OCI-LY1 (cell line): Measurements from ENCODE around the gene RALGPS1.

Source experiments
- H2AFZ ChIP-seq: fragments of 200-600 bp; sonication (generic), shearing (Covaris generic); 2 replicates; pipeline ENCODE4 v1.6.0; 2014; ENCODE audit warnings: antibody characterized with exemption, mild to moderate bottlenecking, low read length
- H3F3A ChIP-seq: fragments of 200-600 bp; sonication (generic), shearing (Covaris generic); 2 replicates; pipeline ENCODE4 v1.6.0; 2014; ENCODE audit warnings: mild to moderate bottlenecking, antibody characterized with exemption, low read length, moderate library complexity; ENCODE audit not compliant: insufficient read depth
- H3K27ac ChIP-seq: fragments of 200-600 bp; sonication (generic); 2 replicates; pipeline ENCODE4 v1.5.1; 2014; ENCODE audit warnings: low read length, mixed run types, mild to moderate bottlenecking, low read depth; ENCODE audit not compliant: poor library complexity, severe bottlenecking
- H3K27me3 ChIP-seq: fragments of 200-600 bp; sonication (generic); 2 replicates; pipeline ENCODE4 v1.6.0; 2014; ENCODE audit warnings: antibody characterized with exemption, mild to moderate bottlenecking, low read length, moderate library complexity; ENCODE audit not compliant: insufficient read depth
- H3K36me3 ChIP-seq: fragments of 200-600 bp; sonication (generic); 2 replicates; pipeline ENCODE4 v1.6.1; 2014; ENCODE audit warnings: mild to moderate bottlenecking, antibody characterized with exemption, low read length, moderate library complexity, mixed read lengths; ENCODE audit not compliant: insufficient read depth
- H3K4me1 ChIP-seq: fragments of 200-600 bp; sonication (generic); 2 replicates; pipeline ENCODE4 v1.5.1; 2014; ENCODE audit warnings: mild to moderate bottlenecking, low read length, moderate library complexity; ENCODE audit not compliant: insufficient read depth, severe bottlenecking
- H3K4me2 ChIP-seq: fragments of 200-600 bp; sonication (generic), shearing (Covaris generic); 2 replicates; pipeline ENCODE4 v1.6.1; 2014; ENCODE audit warnings: low read length
- H3K4me3 ChIP-seq: fragments of 200-600 bp; sonication (generic); 2 replicates; pipeline ENCODE4 v1.5.1; 2014; ENCODE audit warnings: low read length, low read depth, mild to moderate bottlenecking, mixed read lengths; ENCODE audit not compliant: poor library complexity, severe bottlenecking
- H3K79me2 ChIP-seq: fragments of 200-600 bp; shearing (Covaris generic); 2 replicates; pipeline ENCODE4 v1.6.1; 2016; ENCODE audit warnings: mixed run types, low read length, mixed read lengths; ENCODE audit not compliant: insufficient read depth
- H3K9ac ChIP-seq: fragments of 200-600 bp; sonication (generic), shearing (Covaris generic); 2 replicates; pipeline ENCODE4 v1.6.1; 2014; ENCODE audit warnings: mild to moderate bottlenecking, low read length, mixed read lengths
- H3K9me2 ChIP-seq: fragments of 200-600 bp; sonication (generic), shearing (Covaris generic); 2 replicates; pipeline ENCODE4 v1.6.1; 2014; ENCODE audit warnings: low read depth, mild to moderate bottlenecking, low read length, mixed read lengths
- H3K9me3 ChIP-seq: fragments of 200-600 bp; shearing (Covaris generic); 2 replicates; pipeline ENCODE4 v1.6.1; 2014; ENCODE audit warnings: low read length, mixed read lengths
- H4K20me1 ChIP-seq: fragments of 200-600 bp; sonication (generic), shearing (Covaris generic); 2 replicates; pipeline ENCODE4 v1.6.0; 2016; ENCODE audit warnings: mild to moderate bottlenecking, low read length; ENCODE audit not compliant: insufficient read depth
- CTCF ChIP-seq: fragments of 200-600 bp; sonication (generic), shearing (Covaris generic); IDR thresholded peaks from 2 replicates; pipeline ENCODE4 v1.5.1; 2017; ENCODE audit warnings: mild to moderate bottlenecking, antibody characterized with exemption, low read length, moderate library complexity, mixed read lengths
- EZH2 ChIP-seq: fragments of 200-600 bp; sonication (generic), shearing (Covaris generic); IDR thresholded peaks from 2 replicates; pipeline ENCODE4 v1.8.0; 2017; ENCODE audit warnings: borderline replicate concordance, mixed run types, mild to moderate bottlenecking, antibody characterized with exemption, low read length, moderate library complexity, mixed read lengths

RALGPS1 gene

GRCh38 chr9:127264462-127265219, 350.1 kb downstream of the RALGPS1 start, which contains the start of gene GARNL3:
Gene GARNL3 (plus strand): TSS chr9:127264774. CDS start chr9:127264878, 104 bp downstream.
- H3K4me1 ChIP-seq = no peaks in the 10 kb centered on the region
- no peaks in the 10 kb centered on the region for H4K20me1 ChIP-seq
- H3K27me3 ChIP-seq = 0 out of 2 replicates have a peak, but pooled peaks cover 4% of the 10 kb centered on the region
- no peaks in the 10 kb centered on the region for H3F3A ChIP-seq
- H3K79me2 ChIP-seq = no peaks in the 10 kb centered on the region
- H3K9me3 ChIP-seq = no peaks in the 10 kb centered on the region
- H3K9ac ChIP-seq = no peak within 1 kb of the TSS
- no peak within 1 kb of the TSS for H2AFZ ChIP-seq
- no peaks in the 10 kb centered on the region for H3K36me3 ChIP-seq
- H3K4me2 ChIP-seq = no peak within 1 kb of the TSS
- no peak within 1 kb of the TSS for H3K4me3 ChIP-seq
- H3K9me2 ChIP-seq = no peaks in the 10 kb centered on the region
- no peak for TF ChIP-seq CTCF
- no peak for TF ChIP-seq EZH2
- H3K27ac ChIP-seq = no peak within 1 kb of the TSS

DNA sequence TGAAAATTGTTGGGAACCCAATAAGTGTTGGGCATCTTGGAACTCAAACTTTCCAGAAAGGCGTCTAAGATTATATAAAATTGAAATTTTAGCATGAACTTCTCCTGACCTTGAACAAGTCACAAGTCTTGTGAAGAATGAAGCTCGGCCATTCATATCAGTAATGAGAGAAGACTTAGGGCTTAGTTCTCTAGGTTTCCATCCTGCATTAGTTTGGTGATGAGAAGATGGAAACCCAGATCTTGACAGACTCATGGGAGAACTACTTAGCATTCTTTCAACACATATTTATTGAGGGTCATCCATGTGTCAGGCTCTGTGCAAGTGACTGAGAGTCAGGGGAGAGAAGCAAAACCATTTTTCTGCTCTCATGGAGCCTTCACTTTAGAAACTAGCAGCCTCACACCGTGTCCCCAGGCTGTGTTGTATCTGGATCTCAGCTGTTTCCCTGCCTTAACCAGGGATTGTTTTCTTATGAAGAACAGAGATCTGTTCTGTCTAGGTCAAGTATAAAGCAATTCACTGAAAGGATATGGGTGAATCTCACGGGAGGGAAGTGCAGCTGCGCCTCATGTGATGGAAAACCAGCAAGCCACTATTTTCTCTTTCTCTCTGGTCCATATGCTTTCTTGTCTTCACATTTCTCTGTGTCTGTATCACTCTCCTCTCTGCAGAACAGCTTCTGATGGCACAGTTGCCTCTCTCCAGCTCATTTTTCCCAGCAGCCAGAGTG, 353.4 kb downstream of the RALGPS1 start:
- Histone ChIP-seq H3K27me3 (no peaks in the 10 kb centered on the region), H3K9me3 (no peaks in the 10 kb centered on the region), H3K4me3 (no peak overlapping the region), H3K36me3 (no peaks in the 10 kb centered on the region), H3K9me2 (no peaks in the 10 kb centered on the region), H3K4me2 (no peak overlapping the region), H3K4me1 (no peaks in the 10 kb centered on the region), H3K9ac (no peak overlapping the region), H3K79me2 (no peaks in the 10 kb centered on the region), H2AFZ (no peak overlapping the region), H3F3A (no peaks in the 10 kb centered on the region), H3K27ac (no peak overlapping the region), H4K20me1 (no peaks in the 10 kb centered on the region)
- TF ChIP-seq EZH2 (no peak), CTCF (no peak)

DNA sequence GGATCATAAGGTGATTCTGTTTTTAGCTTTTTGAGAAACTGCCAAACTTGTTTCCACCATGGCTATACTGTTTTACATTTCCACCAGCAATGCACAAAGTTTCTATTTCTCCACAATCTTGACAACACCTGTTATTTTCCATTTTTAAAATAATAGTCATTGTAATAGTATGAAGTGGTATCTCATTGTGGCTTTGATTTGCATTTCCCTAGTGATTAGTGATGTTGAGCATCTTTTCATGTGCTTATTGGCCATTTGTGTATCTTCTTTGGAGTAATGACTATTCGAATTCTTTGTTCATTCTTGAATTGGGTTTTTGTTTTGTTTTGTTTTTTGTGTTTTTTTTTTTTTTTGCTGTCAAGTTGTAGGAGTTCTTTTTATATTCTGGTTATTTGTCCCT, 354.9 kb downstream of the RALGPS1 start:
- no peaks in the 10 kb centered on the region for H3K79me2 ChIP-seq
- no peaks in the 10 kb centered on the region for H3K4me1 ChIP-seq
- H3K27ac ChIP-seq = no peak overlapping the region
- no peak overlapping the region for H3K4me3 ChIP-seq
- H3K9me3 ChIP-seq = no peaks in the 10 kb centered on the region
- no peak overlapping the region for H3K9ac ChIP-seq
- H3K4me2 ChIP-seq = no peak overlapping the region
- no peaks in the 10 kb centered on the region for H3K9me2 ChIP-seq
- no peaks in the 10 kb centered on the region for H3F3A ChIP-seq
- H3K27me3 ChIP-seq = no peaks in the 10 kb centered on the region
- H2AFZ ChIP-seq = no peak overlapping the region
- no peaks in the 10 kb centered on the region for H4K20me1 ChIP-seq
- no peak for TF ChIP-seq EZH2
- no peak for TF ChIP-seq CTCF
- no peaks in the 10 kb centered on the region for H3K36me3 ChIP-seq
